22Rv1 (cell line): ENCODE results near the gene TTC7B.

Source experiments
- H3K27ac ChIP-seq: fragments of 450-650 bp; 2 replicates; pipeline ENCODE4 v1.5.1; 2017
- ZFX ChIP-seq: fragments of 450-650 bp; IDR thresholded peaks from 2 replicates; pipeline ENCODE4 v1.6.1; 2017; ENCODE audit warnings: antibody characterized with exemption, borderline replicate concordance
- TF ChIP-seq, protein P1 (sequence below): fragments of 450-650 bp; IDR thresholded peaks from 2 replicates; pipeline ENCODE4 v1.5.1; 2017; ENCODE audit warnings: mild to moderate bottlenecking

TTC7B gene

DNA sequence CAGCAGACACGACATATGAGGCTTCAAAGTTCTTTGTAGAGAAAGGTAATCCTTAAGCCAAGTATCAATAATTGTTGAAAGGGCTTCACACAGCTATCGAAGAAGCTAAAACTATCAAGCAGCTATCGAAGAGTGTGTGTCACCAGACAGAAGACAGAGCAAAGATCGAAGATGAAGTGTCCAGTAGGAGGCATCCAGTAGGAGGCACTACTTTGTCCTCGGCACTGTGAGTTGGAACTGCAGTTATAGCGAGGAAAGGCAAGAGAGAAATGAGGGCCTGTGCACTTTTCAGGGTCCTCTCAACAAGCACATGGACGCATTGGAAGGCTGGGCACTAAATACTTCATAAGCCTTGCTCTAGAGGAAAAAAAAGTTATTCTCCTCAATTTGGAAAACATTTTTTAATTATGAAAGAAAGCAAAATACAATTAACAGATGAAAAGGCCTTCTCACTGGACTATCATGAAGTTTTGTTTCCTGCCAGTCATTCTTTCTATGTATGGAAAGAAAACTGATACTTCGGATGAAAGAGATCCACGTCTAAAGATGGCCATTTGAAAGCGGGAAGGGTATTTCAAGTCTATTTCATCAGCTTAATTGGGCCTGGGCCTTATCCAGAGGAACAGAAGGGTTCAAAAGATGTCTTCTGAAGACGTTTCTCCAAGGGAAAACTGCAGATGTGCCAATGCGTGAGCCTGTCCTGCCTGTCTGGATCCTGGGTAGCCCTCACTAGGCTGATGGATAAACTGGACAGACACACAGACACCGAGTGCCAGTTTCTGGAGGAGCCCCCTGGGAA is 244.9 kb downstream of the TTC7B start:
- no peak overlapping the region for H3K27ac ChIP-seq
- TF ChIP-seq, protein P1, sequence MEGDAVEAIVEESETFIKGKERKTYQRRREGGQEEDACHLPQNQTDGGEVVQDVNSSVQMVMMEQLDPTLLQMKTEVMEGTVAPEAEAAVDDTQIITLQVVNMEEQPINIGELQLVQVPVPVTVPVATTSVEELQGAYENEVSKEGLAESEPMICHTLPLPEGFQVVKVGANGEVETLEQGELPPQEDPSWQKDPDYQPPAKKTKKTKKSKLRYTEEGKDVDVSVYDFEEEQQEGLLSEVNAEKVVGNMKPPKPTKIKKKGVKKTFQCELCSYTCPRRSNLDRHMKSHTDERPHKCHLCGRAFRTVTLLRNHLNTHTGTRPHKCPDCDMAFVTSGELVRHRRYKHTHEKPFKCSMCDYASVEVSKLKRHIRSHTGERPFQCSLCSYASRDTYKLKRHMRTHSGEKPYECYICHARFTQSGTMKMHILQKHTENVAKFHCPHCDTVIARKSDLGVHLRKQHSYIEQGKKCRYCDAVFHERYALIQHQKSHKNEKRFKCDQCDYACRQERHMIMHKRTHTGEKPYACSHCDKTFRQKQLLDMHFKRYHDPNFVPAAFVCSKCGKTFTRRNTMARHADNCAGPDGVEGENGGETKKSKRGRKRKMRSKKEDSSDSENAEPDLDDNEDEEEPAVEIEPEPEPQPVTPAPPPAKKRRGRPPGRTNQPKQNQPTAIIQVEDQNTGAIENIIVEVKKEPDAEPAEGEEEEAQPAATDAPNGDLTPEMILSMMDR = no peak
- TF ChIP-seq ZFX = no peak

DNA sequence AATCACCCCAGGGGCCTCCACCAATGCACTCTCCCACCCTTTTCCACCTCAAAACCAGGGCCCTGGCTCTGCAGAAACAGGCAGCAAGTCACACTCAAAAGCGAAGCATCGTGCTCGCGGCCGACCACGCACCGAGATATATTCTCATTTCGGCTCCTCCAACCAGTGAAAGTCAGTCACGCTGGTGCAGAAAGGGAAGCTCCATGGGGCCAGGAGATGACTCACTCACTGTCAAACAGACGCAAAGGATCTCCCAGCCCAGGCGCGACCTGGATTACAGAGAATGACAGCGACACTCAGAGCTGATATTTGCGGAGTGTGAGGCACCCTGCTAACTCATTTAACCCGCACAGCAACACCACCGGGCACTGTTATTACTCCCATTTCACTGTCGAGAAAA is 245.8 kb downstream of the TTC7B start:
- no peak overlapping the region for H3K27ac ChIP-seq
- TF ChIP-seq, protein P1 = no peak
- no peak for TF ChIP-seq ZFX

DNA sequence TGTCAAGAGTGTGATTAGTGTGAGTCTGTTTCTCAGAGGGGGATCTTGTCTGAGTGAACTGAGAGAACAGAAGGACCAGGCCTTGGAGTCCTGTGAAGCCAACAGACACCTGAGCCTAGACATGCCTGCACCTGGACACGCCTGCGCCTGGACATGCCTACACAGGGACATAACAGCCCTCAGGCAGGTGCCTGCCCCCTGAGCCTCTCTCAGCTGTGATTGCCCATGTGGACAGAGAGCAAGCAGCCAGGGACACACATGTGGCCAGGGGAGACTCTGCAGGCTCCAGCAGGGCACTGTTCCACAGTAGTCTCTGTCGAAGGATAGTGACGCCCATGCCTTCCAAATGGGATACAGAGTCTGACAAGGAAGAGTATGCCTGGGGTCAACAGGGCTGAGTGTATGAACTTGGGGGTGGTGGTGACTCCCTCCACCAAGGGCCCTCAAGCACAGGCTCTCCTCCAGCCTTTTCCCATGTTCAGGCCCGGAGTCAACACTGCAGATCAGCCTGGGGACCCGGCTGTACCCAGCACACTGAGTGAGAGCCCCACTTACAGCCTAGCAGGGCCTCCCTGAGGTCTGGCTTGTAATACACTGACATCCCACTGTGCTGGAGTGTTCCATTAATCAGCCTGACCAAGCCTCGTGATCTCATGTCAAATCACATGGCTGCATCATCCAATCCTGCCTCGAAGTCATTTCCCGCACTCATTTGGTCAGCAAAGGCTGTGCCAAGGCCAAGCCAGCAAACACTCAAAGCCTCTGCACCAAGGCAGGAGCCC is 246.4 kb downstream of the TTC7B start:
- no peak overlapping the region for H3K27ac ChIP-seq
- TF ChIP-seq, protein P1 = no peak
- TF ChIP-seq ZFX = no peak

DNA sequence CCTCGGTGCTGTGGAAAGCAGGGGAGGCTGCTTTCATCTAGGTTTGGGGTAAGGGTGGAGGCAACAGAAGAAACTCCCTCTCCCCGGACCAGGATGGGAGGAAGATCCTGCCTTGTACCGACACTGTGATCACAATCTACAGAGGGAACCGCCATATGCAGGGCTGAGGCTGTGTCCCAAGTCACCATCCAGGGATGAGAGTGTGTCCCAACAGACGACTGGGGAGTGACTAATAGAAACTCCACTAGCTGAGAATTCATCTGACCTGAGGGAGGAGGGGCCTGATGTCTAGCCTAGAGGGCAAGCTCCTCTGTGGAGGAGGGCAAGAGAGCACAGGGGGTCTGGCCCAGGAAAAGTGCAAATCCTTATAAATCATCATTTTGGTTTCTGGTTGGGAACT is 247.0 kb downstream of the TTC7B start:
- H3K27ac ChIP-seq = no peak overlapping the region
- TF ChIP-seq, protein P1 = no peak
- TF ChIP-seq ZFX = no peak

DNA sequence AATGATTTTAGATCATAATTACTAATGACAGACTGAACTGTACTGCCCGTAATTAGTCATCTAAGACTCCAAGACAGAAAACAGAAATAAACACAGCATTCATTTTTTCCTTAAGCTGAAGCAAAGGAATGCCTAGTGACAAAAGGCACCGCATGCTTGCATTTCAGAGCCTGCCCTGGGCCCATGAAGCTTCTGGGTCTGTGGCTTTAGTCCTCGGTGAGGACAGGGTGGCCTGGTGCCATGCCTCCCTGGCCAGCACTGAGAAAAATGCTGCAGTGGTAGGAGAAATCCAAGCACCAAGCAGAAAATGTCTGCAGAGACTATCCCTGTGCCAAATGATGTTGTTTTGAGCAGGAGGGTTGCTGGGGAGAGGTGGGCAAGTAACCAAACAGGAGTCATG is 247.8 kb downstream of the TTC7B start:
- no peak overlapping the region for H3K27ac ChIP-seq
- TF ChIP-seq ZFX = no peak
- TF ChIP-seq, protein P1 = no peak

DNA sequence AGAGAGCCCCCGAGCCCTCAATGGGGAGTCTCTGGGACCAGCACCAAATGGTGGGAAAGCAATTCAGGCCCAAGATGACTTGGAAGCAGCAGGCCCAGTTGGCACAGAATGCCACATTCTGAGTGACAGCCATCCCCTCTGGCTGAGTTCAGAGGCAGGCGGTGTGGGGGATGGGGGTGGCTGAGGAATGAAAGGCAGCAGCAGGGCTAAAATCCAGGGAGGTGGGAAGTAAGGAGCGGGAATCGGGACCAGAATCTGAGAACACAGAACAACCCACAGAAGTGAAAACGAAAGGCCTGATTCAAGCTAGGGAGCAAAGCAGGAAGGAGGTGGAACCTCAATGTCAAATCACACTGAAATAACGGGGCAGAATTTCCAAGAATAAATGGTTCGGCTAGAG is 248.2 kb downstream of the TTC7B start:
- TF ChIP-seq ZFX = no peak
- TF ChIP-seq, protein P1 = no peak
- no peak overlapping the region for H3K27ac ChIP-seq

DNA sequence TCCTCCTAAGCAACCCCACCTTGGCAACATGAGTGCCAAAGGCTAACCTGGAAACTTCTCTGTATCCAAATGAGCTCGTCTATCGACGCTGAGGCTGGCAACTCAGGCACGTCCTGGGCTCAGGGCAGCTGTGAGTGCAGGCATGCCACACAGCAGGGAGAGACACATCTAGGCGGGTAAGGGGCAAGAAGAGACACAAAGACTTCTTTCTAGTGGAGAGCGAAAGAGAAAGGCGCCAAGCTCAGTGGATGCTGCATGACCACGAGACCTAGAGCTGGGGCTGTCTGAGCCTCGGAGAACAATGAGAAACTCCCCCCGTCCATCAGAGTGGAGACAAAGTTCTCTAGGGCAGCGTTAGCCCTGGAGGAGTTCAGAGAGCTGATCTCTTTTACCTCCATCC is 249.0 kb downstream of the TTC7B start:
- TF ChIP-seq, protein P1 = no peak
- no peak for TF ChIP-seq ZFX
- no peak overlapping the region for H3K27ac ChIP-seq
